SIG-M5 (cell line): ENCODE measurements around the gene ACACA.
"Not testable (repeated sequence)": the region's sequence is repeated elsewhere in the genome, so short reads cannot be mapped to it uniquely, and the experiment has no call there.

Source experiments
- DNase-seq: peaks from one replicate; lab custom pipeline; 2025; lab: John Stamatoyannopoulos, UW

ACACA gene

DNA sequence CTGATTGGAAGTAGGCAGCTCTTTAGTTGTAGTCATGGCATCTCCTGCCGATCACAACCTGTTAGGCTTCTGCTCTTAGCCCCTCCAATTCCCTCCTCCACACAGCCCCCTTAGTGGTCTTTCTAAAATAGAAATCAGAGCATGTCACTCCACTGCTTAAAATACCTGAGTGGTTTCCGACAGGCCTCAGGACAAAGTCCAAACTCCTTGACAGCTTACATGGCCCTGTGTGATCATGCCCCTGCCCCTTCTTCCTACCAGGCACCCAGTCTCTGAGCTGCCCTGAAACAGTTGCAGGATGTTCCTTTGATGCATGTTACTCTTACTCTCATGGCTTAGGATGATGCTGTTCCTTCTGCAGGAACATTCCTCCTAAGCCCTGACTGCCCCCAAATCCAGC is 310.6 kb downstream of the ACACA start:
- no peak for DNase-seq

- DNase-seq: no peak
These were observed 312.2 kb downstream of the ACACA start for GRCh38 chr17:37094391-37094790.

DNA sequence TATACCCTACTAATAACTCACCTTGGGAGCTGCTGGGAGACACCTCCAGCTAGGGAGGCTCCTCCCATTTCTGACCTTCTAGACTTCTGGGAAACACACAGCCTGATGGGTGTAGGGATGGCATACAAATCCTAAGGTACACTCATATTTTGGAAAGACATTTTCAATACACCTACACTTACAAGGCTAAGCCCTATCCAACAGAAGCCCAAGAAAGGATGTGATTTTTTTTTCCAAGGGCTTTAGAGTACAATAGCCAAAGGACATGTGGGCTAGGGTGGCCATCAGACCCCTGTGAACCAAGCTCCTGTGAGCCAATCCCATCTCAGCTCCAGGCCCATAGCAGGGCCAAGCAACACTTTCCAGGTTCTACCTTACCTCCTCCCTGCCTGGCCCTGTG is 313.9 kb downstream of the ACACA start:
- DNase-seq: no peak

- no peak for DNase-seq
These were observed 314.6 kb downstream of the ACACA start for GRCh38 chr17:37092071-37092470.

GRCh38 chr17:37090941-37091340 is 315.7 kb downstream of the ACACA start:
- DNase-seq: no peak

DNA sequence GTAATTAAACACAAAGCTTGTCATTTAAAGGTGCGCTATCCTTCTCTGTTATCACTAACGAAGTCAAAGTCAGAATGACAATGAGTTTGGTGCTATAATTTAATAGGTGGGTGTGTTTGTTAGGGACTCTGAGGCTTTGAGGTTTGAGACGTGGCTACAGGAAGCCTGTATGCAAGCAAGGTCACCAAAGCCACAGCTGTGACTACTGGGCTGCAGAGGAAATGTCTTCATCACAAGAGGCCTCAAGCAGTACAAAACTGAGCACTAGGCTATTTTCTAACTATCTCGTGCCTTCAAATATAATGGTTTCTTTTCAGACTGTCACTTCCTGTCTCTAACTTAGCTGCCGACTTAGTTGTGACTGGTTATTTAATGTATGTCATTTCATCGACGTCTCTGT is 316.7 kb downstream of the ACACA start:
- no peak for DNase-seq

DNA sequence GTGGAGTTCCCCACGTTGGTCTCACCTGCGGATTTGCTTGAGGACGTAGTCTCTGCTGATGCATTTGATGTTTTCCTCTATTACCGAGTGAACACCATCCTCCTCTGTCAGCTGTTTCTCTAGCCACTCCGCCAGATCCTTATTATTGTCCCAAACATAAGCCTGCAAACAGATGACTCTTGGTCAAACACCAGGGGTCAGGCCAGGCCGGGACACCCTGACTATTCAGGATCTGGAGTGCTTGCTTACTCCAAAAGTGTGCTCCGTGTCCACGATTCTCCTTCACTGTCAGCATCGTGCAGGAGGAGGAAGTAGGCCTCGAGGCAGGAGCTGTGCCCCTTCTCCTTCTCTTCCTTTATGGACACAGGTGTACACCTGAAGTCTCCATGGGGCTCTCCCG is 317.7 kb downstream of the ACACA start:
- no peak for DNase-seq

DNA sequence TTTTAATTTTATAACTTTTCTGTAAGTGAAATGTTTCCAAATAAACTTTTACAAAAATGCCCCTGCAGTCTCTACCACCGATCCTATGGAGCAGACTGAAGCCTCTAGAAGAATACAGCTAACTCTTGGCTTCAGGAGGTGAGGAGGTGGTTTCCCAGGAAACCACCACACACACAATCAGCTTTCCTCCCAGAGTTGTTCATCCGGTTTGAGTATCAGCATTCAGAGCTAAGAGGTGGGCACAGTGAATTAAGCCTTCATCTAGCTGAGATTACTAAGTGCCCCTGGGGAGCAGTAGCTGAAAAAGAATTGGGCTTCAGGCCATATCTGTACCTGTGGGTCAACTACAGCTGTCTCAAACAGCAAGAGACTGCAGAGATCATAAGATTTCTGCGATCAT is 318.2 kb downstream of the ACACA start:
- no peak for DNase-seq

GRCh38 chr17:37087683-37088082 is 319.0 kb downstream of the ACACA start:
- DNase-seq: no peak

DNA sequence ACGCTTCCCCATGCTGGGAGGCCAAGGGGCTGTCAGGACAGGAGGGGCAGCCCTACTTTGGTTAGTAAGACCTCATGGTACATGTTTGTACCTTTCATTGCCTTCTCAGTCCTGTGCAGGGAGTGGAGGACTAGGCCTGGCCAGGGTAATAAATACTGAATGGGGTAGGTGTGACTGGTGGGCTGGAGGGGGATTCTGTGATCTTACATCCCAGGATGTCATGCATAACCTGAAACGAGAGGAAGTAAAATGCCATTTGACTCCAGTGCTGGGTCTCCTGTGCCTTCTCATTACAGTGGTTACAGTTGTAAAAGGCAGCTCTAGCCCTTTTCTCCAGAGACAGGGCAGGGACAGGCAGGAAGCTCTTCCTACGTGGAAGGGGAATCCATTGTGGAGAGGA is 319.7 kb downstream of the ACACA start:
- no peak for DNase-seq

DNA sequence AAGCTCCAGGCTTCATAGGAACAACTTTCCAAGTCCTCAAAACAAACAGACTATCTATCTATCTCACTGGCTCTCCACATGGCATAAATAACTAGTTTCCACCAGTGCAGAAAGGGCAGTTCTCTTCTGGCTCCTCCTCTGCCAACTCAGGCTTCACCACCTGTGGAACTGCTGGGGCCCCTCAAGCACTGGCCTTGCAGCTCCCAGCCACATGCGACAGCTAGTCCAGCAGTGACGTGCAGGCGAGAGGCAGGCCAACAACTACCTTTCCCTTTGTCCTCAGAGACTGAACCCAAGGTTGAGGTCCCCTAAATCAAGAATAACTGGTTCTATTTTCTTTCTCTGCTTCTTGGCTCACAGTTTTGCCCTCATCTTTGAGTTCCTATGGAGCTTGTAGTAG is 320.3 kb downstream of the ACACA start:
- DNase-seq: no peak

DNA sequence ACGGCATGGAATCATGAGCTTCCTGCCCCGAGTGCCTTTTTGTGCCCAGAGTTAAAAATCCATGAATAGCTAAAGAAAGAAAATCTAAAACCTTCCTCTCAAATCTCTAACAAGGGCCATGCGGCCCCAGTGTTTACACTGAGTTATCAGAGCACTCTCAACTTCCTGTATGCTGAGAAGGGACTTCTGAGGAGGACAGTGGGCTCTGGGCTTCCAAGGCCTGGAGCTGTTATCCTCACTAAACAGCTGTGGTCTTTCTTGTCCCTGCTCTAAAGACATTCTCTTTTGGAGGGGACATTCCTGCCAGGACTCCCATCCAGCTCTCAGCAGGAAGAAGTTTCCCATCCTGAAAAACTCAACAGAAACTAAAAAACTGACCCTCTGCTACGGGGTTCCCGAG is 322.3 kb downstream of the ACACA start:
- DNase-seq: no peak

DNA sequence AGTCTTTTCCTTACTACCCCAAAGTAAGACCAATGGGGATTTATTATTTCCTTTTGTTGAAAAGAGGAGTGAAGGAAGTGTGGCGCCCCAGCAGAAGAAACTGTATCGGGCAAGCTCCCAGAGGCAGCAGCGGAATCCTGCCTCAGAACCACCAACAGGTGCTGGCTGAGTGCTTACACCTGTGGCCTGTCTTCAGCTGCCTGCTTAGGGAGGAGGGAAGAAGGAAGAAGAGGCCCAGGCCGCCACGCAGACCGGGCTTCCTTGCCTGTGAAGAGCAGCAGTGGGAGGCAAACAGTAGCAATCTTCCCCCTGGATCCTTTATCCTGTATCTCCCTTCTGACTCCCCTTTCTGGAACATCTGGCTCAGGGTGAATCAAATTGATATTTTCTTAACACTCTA is 323.2 kb downstream of the ACACA start:
- DNase-seq: no peak

GRCh38 chr17:37082985-37083384 is 323.7 kb downstream of the ACACA start:
- no peak for DNase-seq

- no peak for DNase-seq
These were observed 324.2 kb downstream of the ACACA start for GRCh38 chr17:37082311-37082860.

DNA sequence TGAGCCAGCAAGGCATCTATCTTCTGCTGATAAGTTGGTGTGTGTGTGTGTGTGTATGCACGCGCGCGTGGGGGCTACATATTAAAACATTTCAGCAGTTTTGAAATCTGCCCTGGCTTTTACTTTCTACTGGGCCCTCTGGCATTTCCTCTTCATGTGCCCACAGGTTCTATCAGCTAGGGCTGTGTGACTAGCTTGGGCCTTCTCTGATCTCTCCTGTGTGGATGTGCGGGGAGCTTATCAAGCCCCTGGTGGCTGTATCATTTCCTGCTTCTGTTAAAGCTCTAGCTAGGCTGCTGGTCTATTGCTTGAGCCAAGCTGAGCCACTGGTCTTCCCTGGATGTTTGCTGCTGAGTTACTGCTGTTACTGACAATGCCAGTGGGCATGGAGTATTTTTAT is 325.3 kb downstream of the ACACA start:
- DNase-seq: no peak

DNA sequence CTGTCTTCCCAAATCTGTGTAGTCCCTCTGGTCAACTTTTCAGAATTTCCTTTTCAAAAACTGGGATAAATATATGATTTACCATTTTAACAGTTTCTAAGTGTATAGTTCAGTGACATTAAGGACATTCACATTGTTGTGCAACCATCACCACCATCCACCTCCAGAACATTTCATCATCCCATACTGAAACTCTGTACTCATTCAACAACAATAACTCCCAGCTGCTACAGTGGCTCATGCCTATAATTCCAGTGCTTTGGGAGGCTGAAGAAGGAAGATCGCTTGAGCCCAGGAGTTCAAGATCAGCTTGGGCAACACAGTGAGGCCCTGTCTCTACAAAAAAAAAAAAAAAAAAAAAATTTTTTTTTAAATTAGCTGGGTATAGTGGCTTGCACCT is 326.9 kb downstream of the ACACA start:
- DNase-seq: no peak

DNA sequence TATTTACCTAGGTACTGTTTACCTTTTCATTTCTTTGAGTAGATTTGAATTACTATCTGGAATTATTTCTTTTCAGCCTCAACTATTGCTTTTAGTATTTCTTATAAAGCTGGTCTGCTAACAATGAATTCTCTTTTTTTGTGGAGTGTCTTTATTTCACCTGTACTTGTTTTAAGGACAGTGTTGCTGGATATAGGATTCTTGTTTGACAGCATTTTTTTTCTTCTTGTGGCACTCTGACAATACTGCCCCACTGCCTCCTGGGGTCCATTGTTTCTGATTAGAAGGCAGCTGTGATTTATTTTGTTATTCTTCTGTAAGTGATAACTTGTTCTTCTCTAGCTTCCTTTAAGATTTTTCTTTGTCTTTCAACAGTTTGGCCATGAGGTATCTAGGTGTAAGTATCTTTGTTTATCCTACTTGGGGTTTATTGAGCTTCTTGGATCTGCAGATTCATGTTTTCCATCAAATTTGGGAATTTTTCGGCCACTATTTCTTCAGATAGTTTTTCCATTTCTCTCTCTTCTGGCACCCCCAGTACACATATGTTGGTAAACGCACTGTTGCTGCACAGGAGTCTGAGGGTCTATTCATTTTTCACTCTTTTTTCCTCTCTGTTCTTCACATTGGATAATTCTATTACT is 327.4 kb downstream of the ACACA start:
- DNase-seq: no peak

GRCh38 chr17:37073464-37073863 is 333.2 kb downstream of the ACACA start:
- not testable (repeated sequence) for DNase-seq

- no peak for DNase-seq
These were observed 337.5 kb downstream of the ACACA start for GRCh38 chr17:37069087-37069486.

GRCh38 chr17:37068266-37068665 is 338.4 kb downstream of the ACACA start:
- no peak for DNase-seq

DNA sequence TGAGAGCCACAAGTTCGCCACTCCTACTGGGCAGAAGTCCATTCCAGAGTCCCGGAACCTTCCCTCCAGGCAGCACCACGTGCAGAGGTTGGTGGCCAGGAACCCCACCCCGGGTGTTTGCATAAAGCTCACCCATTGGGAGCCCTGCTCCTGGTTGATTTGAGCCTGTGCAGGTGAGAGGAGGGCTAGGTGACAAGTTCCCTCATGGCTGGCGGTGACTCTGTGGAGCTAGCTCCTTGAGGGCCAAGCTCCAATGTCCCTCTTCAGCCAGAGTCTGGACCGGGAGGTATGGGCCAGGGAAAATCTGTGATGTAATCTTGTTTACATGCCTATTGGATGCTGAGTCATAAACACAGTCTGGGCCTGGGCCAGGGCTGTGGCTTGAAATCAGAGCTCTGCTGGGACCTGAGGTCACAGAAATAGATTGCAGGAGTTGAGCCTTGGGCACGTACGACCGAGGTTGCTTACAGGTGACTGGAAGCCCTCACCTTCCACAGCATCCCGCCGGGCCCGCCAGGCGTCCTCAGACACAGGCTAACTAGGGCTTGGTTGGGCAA is 339.0 kb downstream of the ACACA start:
- no peak for DNase-seq

DNA sequence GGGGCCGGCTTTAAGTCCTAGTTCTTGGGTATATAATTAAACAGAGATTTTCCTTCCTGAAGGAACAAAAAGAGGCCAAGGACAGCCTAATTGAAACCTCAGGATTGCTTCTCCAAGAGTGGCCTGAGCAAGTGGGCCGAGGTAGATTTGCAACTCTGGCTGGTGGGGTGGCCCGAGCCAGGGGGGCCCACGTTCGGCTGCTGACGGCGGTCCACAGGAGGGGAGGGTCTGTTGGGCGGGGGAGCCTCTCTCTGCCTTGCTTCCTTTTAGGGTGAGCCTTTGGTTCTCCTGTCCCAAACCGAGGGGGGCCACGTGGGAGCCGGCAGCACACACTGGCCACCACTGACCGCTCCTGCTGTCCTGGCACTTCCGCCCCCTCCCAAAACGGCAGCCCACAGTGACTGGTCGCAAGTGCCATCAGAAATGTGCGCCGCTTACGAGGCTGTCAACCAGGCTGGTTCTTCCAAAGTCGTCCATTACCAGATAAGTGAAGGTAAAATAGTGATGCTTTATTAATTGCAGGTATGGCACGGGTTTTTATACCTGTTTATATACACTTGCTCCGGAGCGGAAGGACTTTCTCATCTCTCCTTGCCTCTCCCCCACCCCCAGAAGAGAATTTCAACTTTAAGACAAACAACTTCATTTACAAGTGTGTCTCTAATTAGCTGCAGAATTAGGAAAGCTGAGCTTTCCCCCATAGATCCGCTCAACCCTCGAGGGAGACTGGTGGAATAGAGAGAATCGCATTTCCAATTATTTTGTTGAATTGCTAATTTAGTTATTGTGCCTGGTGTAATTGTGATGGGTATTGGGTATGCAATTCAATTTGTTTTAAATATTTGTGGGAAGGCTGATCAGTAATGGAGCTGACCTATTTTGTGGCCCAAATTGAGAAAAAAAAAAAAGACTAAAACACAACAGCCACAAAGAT is 340.0 kb downstream of the ACACA start:
- DNase-seq: no peak
